GM12892 (cell line): ENCODE data around the gene RMP24.

ENCODE experiments used
- POLR2A ChIP-seq: IDR thresholded peaks from 2 replicates; pipeline ENCODE4 v1.6.1; 2011; ENCODE audit warnings: low read depth, low read length, control low read depth
- POLR2AphosphoS5 ChIP-seq: IDR thresholded peaks from 2 replicates; pipeline ENCODE4 v1.6.1; 2011; ENCODE audit warnings: low read depth, low read length, control low read depth
- TAF1 ChIP-seq: IDR thresholded peaks from 2 replicates; pipeline ENCODE4 v1.6.1; 2011; ENCODE audit warnings: low read depth, mild to moderate bottlenecking, control low read depth, low read length, borderline replicate concordance

GRCh38 chr18:36028859-36029258 is 56.4 kb downstream of the RMP24 start:
- TF ChIP-seq POLR2A (no peak), POLR2AphosphoS5 (no peak), TAF1 (no peak)
